GM12891 (cell line): ENCODE measurements around the gene ANKAR.

ENCODE experiments used
- POLR2A ChIP-seq: IDR thresholded peaks from 2 replicates; pipeline ENCODE4 v1.6.1; 2011; ENCODE audit warnings: low read depth, low read length, control low read depth
- POLR2AphosphoS5 ChIP-seq: IDR thresholded peaks from 2 replicates; pipeline ENCODE4 v1.6.1; 2011; ENCODE audit warnings: low read depth, low read length, control low read depth
- POU2F2 ChIP-seq: IDR thresholded peaks from 2 replicates; pipeline ENCODE4 v1.6.1; 2011; ENCODE audit warnings: low read depth, mild to moderate bottlenecking, control low read depth, low read length, moderate library complexity
- TAF1 ChIP-seq: IDR thresholded peaks from 2 replicates; pipeline ENCODE4 v1.6.1; 2011; ENCODE audit warnings: low read depth, low read length, control low read depth

DNA sequence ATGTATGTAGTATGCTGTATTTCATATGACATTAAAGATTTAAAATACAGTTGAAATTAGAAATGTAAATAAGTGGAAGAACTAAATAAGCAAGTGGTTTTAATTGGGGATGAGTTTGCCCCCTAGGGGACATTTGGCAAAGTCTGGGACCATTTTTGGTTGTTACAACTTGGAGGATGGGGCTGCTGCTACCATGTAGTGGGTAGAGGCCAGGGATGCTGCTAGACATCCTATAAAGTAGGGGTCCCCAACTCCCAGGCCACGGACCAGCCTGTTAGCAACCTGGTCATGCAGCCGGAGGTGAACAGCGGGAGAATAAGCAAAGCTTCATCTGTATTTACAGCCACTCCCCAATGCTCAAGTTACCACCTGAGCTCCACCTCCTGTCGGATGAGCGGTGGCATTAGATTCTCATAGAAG is 41.1 kb upstream of the ANKAR start:
- TF ChIP-seq POLR2AphosphoS5 = no peak
- TF ChIP-seq POLR2A = no peak
- no peak for TF ChIP-seq TAF1
- TF ChIP-seq POU2F2 = no peak
